SK-N-SH (cell line): ENCODE measurements around the gene SH2D3A. TPM values are rescaled to one million over a fixed set of nuclear protein-coding genes. Genes with fewer than 3 reads are reported as not detected.

Experiments
- CTCF ChIA-PET: fragments of 300-600, 350-600 bp; formaldehyde crosslinking; extraction: SDS; loops from one replicate; lab custom pipeline; 2021; lab: Yijun Ruan, JAX
- POLR2A ChIA-PET: fragments of 350-600 bp; sonication (Branson Sonifier 250); formaldehyde crosslinking; extraction: SDS; loops from one replicate; lab custom pipeline; 2020; ENCODE audit warnings: antibody characterized with exemption, inconsistent platforms; lab: Yijun Ruan, JAX
- DNase-seq: peaks from one replicate; pipeline ENCODE4 v3.0.0; 2012
- H2AFZ ChIP-seq: fragments of 200-600 bp; sonication (generic); 2 replicates; pipeline ENCODE4 v1.8.1; 2016; ENCODE audit warnings: antibody characterized with exemption, mild to moderate bottlenecking, low read depth
- H3F3A ChIP-seq: fragments of 200-600 bp; sonication (generic); replicated peaks from 2 replicates; pipeline ENCODE3; 2016; ENCODE audit warnings: antibody characterized with exemption, mild to moderate bottlenecking; ENCODE audit not compliant: insufficient read depth
- H3K27ac ChIP-seq, 2 experiments: fragments of 200-500 bp in 1 of 2; fragments of 200-600 bp in 1 of 2; sonication (Bioruptor generic) in 1 of 2; sonication (generic), shearing (Covaris generic) in 1 of 2; 2 replicates each; pipeline versions ENCODE4 v1.5.1 to v1.6.1; 2014 to 2016; ENCODE audit warnings: low read depth in 2 of 2, inconsistent platforms in 1 of 2, low read length in 1 of 2, mild to moderate bottlenecking in 1 of 2, mixed read lengths in 1 of 2
- H3K27me3 ChIP-seq: fragments of 200-600 bp; sonication (generic), shearing (Covaris generic); 2 replicates; pipeline ENCODE4 v1.6.1; 2016; ENCODE audit warnings: mixed run types; ENCODE audit not compliant: insufficient read depth
- H3K36me3 ChIP-seq, 2 experiments: fragments of 200-500 bp in 1 of 2; fragments of 200-600 bp in 1 of 2; sonication (Bioruptor generic) in 1 of 2; sonication (generic) in 1 of 2; replicated peaks in 1 of 2; 2 replicates each; pipeline versions ENCODE3 to v1.5.1; 2014 to 2016; ENCODE audit warnings: low read length in 1 of 2, mild to moderate bottlenecking in 1 of 2; ENCODE audit not compliant: insufficient read depth in 2 of 2, control insufficient read depth in 1 of 2
- H3K4me1 ChIP-seq, 2 experiments: fragments of 200-500 bp in 1 of 2; fragments of 200-600 bp in 1 of 2; sonication (Bioruptor generic) in 1 of 2; sonication (generic), shearing (Covaris generic) in 1 of 2; 2 replicates each; pipeline versions ENCODE4 v1.5.1 to v1.6.1; 2014 to 2016; ENCODE audit warnings: low read depth in 1 of 2, low read length in 1 of 2, mixed run types in 1 of 2; ENCODE audit not compliant: insufficient read depth in 2 of 2, control insufficient read depth in 1 of 2
- H3K4me2 ChIP-seq: fragments of 200-600 bp; sonication (generic), shearing (Covaris generic); 2 replicates; pipeline ENCODE4 v1.6.1; 2017; ENCODE audit warnings: mixed run types
- H3K4me3 ChIP-seq, 2 experiments: fragments of 200-500 bp in 1 of 2; fragments of 200-600 bp in 1 of 2; sonication (Bioruptor generic) in 1 of 2; sonication (generic), shearing (Covaris generic) in 1 of 2; 2 replicates each; pipeline versions ENCODE4 v1.5.1 to v1.8.1; 2014 to 2016; ENCODE audit warnings: low read depth in 2 of 2, inconsistent platforms in 1 of 2, low read length in 1 of 2, mild to moderate bottlenecking in 1 of 2, mixed read lengths in 1 of 2, moderate library complexity in 1 of 2
- H3K79me2 ChIP-seq: fragments of 200-600 bp; sonication (generic); 2 replicates; pipeline ENCODE4 v1.8.1; 2017; ENCODE audit warnings: mild to moderate bottlenecking; ENCODE audit not compliant: insufficient read depth
- H3K9ac ChIP-seq: fragments of 200-600 bp; sonication (generic); 2 replicates; pipeline ENCODE4 v1.6.1; 2017; ENCODE audit warnings: mixed run types
- H3K9me2 ChIP-seq: fragments of 200-600 bp; sonication (generic); 2 replicates; pipeline ENCODE4 v1.6.1; 2017; ENCODE audit warnings: mixed run types
- H3K9me3 ChIP-seq: fragments of 200-600 bp; sonication (generic); 2 replicates; pipeline ENCODE4 v1.6.1; 2017; ENCODE audit warnings: mixed run types, mild to moderate bottlenecking, moderate library complexity
- H4K20me1 ChIP-seq: fragments of 200-600 bp; sonication (generic); 2 replicates; pipeline ENCODE4 v1.6.1; 2017; ENCODE audit warnings: mild to moderate bottlenecking, mixed run types; ENCODE audit not compliant: insufficient read depth
- CHD2 ChIP-seq: fragments of 150-350 bp; IDR thresholded peaks from 2 replicates; pipeline ENCODE4 v1.6.1; 2018; ENCODE audit warnings: low read length; ENCODE audit not compliant: partially characterized antibody
- ELF1 ChIP-seq: IDR thresholded peaks from 2 replicates; pipeline ENCODE4 v1.4.0; 2012
- FOXM1 ChIP-seq: IDR thresholded peaks from 2 replicates; pipeline ENCODE4 v1.4.0; 2012; ENCODE audit warnings: low read depth, mild to moderate bottlenecking
- GATA2 ChIP-seq: sonication (generic); formaldehyde crosslinking; IDR thresholded peaks from 2 replicates; pipeline ENCODE4 v1.5.0; 2020; ENCODE audit warnings: mild to moderate bottlenecking, missing genetic modification reagents
- IRF3 ChIP-seq: fragments of 150-350 bp; IDR thresholded peaks from 2 replicates; pipeline ENCODE4 v1.6.1; 2016; ENCODE audit warnings: mild to moderate bottlenecking, low read depth, low read length
- JUND ChIP-seq: IDR thresholded peaks from 2 replicates; pipeline ENCODE4 v1.4.0; 2012
- NFIC ChIP-seq: IDR thresholded peaks from 2 replicates; pipeline ENCODE4 v1.4.0; 2012; ENCODE audit warnings: borderline replicate concordance
- NRF1 ChIP-seq: IDR thresholded peaks from 2 replicates; pipeline ENCODE4 v1.6.1; 2012; ENCODE audit warnings: low read depth, mild to moderate bottlenecking, low read length
- POLR2AphosphoS5 ChIP-seq: IDR thresholded peaks from 2 replicates; pipeline ENCODE4 v1.6.1; 2012; ENCODE audit warnings: low read depth, low read length
- RCOR1 ChIP-seq: fragments of 150-350 bp; IDR thresholded peaks from 2 replicates; pipeline ENCODE4 v1.6.1; 2017; ENCODE audit warnings: antibody characterized with exemption, low read length
- RFX5 ChIP-seq: IDR thresholded peaks from 2 replicates; pipeline ENCODE4 v1.6.1; 2012; ENCODE audit warnings: mild to moderate bottlenecking, improper control_type of control experiment, low read length
- RXRA ChIP-seq: IDR thresholded peaks from 2 replicates; pipeline ENCODE4 v1.4.0; 2012; ENCODE audit warnings: low read depth, mild to moderate bottlenecking, borderline replicate concordance
- SIN3A ChIP-seq: IDR thresholded peaks from 2 replicates; pipeline ENCODE4 v1.6.1; 2012; ENCODE audit warnings: low read depth, mild to moderate bottlenecking, low read length, moderate library complexity, borderline replicate concordance
- SMC3 ChIP-seq: IDR thresholded peaks from 2 replicates; pipeline ENCODE4 v1.6.1; 2012; ENCODE audit warnings: low read depth, low read length, improper control_type of control experiment
- YY1 ChIP-seq: IDR thresholded peaks from 2 replicates; pipeline ENCODE4 v1.4.0; 2012; ENCODE audit warnings: low read depth, mild to moderate bottlenecking
- WGBS: methylation state at CpG from one replicate; pipeline ENCODE4 v1.1.6; 2017; ENCODE audit warnings: low lambda C conversion rate; 5-methylcytosine and 5-hydroxymethylcytosine counted together
- polyA plus RNA-seq, 3 experiments: library from polyadenylated mRNA; depleted of rRNA; stranded (reverse); fragments of >200 nt; gene quantifications; 2 replicates each; pipeline ENCODE4 v1.2.3, GENCODE V29; 2012
- TF ChIP-seq, protein P1 (sequence below): IDR thresholded peaks from 2 replicates; pipeline ENCODE4 v1.4.0; 2012; ENCODE audit warnings: low read depth, borderline replicate concordance
- TF ChIP-seq, protein P2 (sequence below): IDR thresholded peaks from 2 replicates; pipeline ENCODE4 v1.6.1; 2012; ENCODE audit warnings: mild to moderate bottlenecking, low read depth, low read length, moderate library complexity

The SH2D3A gene
- polyA plus RNA-seq, 1 of the 3 experiments (the other 2 are of a cell fraction): 0.35 TPM

- 56% methylated on average over 23 of the region's 24 CpGs for WGBS
- Histone ChIP-seq H3K9me2 (no peaks in the 10 kb centered on the region), H4K20me1 (no peaks in the 10 kb centered on the region), H3K36me3 (peaks cover 5 to 12% of the 10 kb centered on the region in 2 experiments), H3K4me2 (peak overlapping the region; percentile 61; the same call in 1 of the 2 replicates), H3K4me3 (peak overlapping the region in 1 of 2 experiments; percentile 28; a peak in 2 of 4 replicates), H3K9ac (no peak overlapping the region), H3K27me3 (no peaks in the 10 kb centered on the region), H3K4me1 (peaks cover 23% of the 10 kb centered on the region in 2 experiments; a peak in 3 of 4 replicates), H3K27ac (peak overlapping the region; percentile 51 to 82; a peak in 3 of 4 replicates), H3K79me2 (peaks cover 46% of the 10 kb centered on the region), H2AFZ (peak overlapping the region; percentile 97), H3K9me3 (no peaks in the 10 kb centered on the region), H3F3A (peaks cover 31% of the 10 kb centered on the region)
- TF ChIP-seq RCOR1: no peak
- TF ChIP-seq GATA2 (CRISPR knock-in tag): no peak
- TF ChIP-seq NFIC: no peak
- TF ChIP-seq, protein P1, sequence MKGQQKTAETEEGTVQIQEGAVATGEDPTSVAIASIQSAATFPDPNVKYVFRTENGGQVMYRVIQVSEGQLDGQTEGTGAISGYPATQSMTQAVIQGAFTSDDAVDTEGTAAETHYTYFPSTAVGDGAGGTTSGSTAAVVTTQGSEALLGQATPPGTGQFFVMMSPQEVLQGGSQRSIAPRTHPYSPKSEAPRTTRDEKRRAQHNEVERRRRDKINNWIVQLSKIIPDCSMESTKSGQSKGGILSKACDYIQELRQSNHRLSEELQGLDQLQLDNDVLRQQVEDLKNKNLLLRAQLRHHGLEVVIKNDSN: no peak
- TF ChIP-seq JUND: no peak
- TF ChIP-seq YY1: no peak
- TF ChIP-seq ELF1: no peak
- no peak for TF ChIP-seq RFX5
- no peak for TF ChIP-seq RXRA
- TF ChIP-seq IRF3: no peak
- TF ChIP-seq CHD2: no peak
- no peak for TF ChIP-seq SMC3
- TF ChIP-seq, protein P2, sequence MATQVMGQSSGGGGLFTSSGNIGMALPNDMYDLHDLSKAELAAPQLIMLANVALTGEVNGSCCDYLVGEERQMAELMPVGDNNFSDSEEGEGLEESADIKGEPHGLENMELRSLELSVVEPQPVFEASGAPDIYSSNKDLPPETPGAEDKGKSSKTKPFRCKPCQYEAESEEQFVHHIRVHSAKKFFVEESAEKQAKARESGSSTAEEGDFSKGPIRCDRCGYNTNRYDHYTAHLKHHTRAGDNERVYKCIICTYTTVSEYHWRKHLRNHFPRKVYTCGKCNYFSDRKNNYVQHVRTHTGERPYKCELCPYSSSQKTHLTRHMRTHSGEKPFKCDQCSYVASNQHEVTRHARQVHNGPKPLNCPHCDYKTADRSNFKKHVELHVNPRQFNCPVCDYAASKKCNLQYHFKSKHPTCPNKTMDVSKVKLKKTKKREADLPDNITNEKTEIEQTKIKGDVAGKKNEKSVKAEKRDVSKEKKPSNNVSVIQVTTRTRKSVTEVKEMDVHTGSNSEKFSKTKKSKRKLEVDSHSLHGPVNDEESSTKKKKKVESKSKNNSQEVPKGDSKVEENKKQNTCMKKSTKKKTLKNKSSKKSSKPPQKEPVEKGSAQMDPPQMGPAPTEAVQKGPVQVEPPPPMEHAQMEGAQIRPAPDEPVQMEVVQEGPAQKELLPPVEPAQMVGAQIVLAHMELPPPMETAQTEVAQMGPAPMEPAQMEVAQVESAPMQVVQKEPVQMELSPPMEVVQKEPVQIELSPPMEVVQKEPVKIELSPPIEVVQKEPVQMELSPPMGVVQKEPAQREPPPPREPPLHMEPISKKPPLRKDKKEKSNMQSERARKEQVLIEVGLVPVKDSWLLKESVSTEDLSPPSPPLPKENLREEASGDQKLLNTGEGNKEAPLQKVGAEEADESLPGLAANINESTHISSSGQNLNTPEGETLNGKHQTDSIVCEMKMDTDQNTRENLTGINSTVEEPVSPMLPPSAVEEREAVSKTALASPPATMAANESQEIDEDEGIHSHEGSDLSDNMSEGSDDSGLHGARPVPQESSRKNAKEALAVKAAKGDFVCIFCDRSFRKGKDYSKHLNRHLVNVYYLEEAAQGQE: no peak
- no peak for TF ChIP-seq NRF1
- no peak for TF ChIP-seq SIN3A
- no peak for TF ChIP-seq FOXM1
- TF ChIP-seq POLR2AphosphoS5: no peak
- ChIA-PET CTCF (interaction anchor here (0.6 to 2.0 kb wide), 7 partner anchors 11 to 132 kb away, joined by 3 to 24 read pairs (median 3); no protein-coding TSS in a partner anchor), POLR2A (interaction anchor here (0.6 kb wide), 1 partner anchor 110 kb away, joined by 4 read pairs; no protein-coding TSS in a partner anchor)
- DNase-seq: no peak
Observed at GRCh38 chr19:6738787-6739389, 28.3 kb downstream of the SH2D3A start.
